ENCODE data around the gene FCGBP.

- TF ChIP-seq REST (IDR thresholded peaks at IDR 0.05; ENCODE audit: insufficient read depth in 1 of 2, low read depth in 2 of 2, low read length in 2 of 2) (no peak), TAF1 (IDR thresholded peaks at IDR 0.05; ENCODE audit: borderline replicate concordance, insufficient read depth, low read length) (no peak), POLR2AphosphoS5 (IDR thresholded peaks at IDR 0.05; ENCODE audit: low read depth, low read length) (no peak), FOXP2 (optimal IDR thresholded peaks at IDR 0.05; ENCODE audit: borderline replicate concordance, extremely low read depth, extremely low read length, insufficient read depth) (no peak)
Observed at GRCh38 chr19:39971380-39972035, 37.1 kb upstream of the FCGBP start.

Data from PFSK-1 (cell line).